Suprapubic skin (tissue), 4 donors: ENCODE results near the gene GPR157. TPM values are rescaled to one million over a fixed set of nuclear protein-coding genes. Genes with fewer than 3 reads are reported as not detected.

Experiments
- DNase-seq, 2 donors: peaks; one replicate each; pipeline ENCODE4 v3.0.0-alpha.2; 2019; ENCODE audit warnings: low spot score in 2 of 2
- H3K27ac ChIP-seq: fragments of 200-600 bp; sonication (generic); one replicate; pipeline ENCODE4 v1.5.1; 2019
- H3K27me3 ChIP-seq: fragments of 200-600 bp; sonication (generic); one replicate; pipeline ENCODE4 v1.5.1; 2019
- H3K36me3 ChIP-seq: fragments of 200-600 bp; sonication (generic); one replicate; pipeline ENCODE4 v1.5.1; 2019
- H3K4me1 ChIP-seq: fragments of 200-600 bp; sonication (generic); one replicate; pipeline ENCODE4 v1.5.1; 2019
- H3K4me3 ChIP-seq: fragments of 200-600 bp; sonication (generic); one replicate; pipeline ENCODE4 v1.5.1; 2019; ENCODE audit warnings: mild to moderate bottlenecking
- H3K9me3 ChIP-seq: fragments of 200-600 bp; sonication (generic); one replicate; pipeline ENCODE4 v1.5.1; 2019
- EP300 ChIP-seq: sonication (generic); formaldehyde crosslinking; IDR thresholded peaks from one replicate; pipeline ENCODE4 v1.6.1; 2017; ENCODE audit warnings: antibody characterized with exemption
- POLR2A ChIP-seq, 2 donors: fragments of 450-650 bp; IDR thresholded peaks; one replicate each; pipeline ENCODE4 v1.6.1; 2017; ENCODE audit warnings: antibody characterized with exemption in 2 of 2, mild to moderate bottlenecking in 2 of 2, moderate library complexity in 2 of 2
- POLR2AphosphoS5 ChIP-seq, 3 donors: sonication (generic); formaldehyde crosslinking; IDR thresholded peaks; one replicate each; pipeline ENCODE4 v1.6.1; 2017; ENCODE audit warnings: antibody characterized with exemption in 3 of 3
- WGBS: methylation state at CpG from one replicate; pipeline ENCODE4 v1.1.5; 2018; 5-methylcytosine and 5-hydroxymethylcytosine counted together
- total RNA-seq, 4 donors: library from RNA; depleted of rRNA; stranded (reverse); fragments of >200 nt; gene quantifications; one replicate each; pipeline ENCODE4 v1.1.0, GENCODE V29; 2016
- TF ChIP-seq, protein P1 (sequence below), 2 donors: fragments of 200-600 bp in 1 of 2; fragments of 450-650 bp in 1 of 2; sonication (generic) in 1 of 2; IDR thresholded peaks; one replicate each; pipeline ENCODE4 v1.5.1; 2016 to 2019; ENCODE audit warnings: antibody characterized with exemption in 2 of 2, mild to moderate bottlenecking in 1 of 2, moderate library complexity in 1 of 2

The GPR157 gene
- total RNA-seq, 4 donors from 2014 or later: 38.9 to 62.8 (median 44.2) TPM

DNA sequence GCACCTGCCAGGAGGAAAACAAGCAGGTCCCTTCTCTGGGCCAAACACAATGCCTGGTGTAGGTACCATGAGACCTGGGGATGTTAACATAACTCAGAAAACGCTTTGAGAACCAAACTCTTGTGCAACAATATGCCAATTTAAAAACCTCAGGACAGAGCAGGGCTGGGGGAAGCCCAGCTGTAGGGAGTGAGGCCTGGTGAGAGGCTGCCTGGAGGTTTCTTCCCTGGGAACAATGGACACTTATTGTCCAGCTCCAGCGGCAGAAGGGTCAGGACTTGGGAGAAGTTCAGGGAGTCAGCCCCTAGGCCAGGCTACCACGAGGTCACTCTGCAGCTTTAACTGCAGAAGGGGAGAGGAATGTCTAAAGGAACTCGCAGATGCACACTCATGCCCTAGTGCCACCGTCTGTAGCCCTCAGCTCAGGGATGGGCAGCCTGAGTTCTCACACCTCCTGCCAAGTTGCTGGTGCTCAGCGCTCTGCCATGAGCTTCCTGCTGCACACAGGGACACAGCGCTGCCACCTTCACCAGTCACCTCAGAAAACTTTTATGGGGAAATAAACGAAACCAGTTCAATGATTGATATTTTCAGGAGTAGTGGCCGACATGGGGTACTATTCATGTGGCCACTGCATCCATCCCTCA, 8.5 kb downstream of the GPR157 start:
- 84% methylated on average over 8 of the region's 9 CpGs for WGBS
- Histone ChIP-seq H3K9me3 (no peaks in the 10 kb centered on the region), H3K27me3 (no peaks in the 10 kb centered on the region), H3K27ac (peak overlapping the region; percentile 45), H3K4me1 (peaks cover 29% of the 10 kb centered on the region), H3K4me3 (no peak overlapping the region), H3K36me3 (peaks cover 8% of the 10 kb centered on the region)
- DNase-seq: no peak
- TF ChIP-seq EP300 (no peak), POLR2A (IDR thresholded peaks at IDR 0.05) (no peak), POLR2AphosphoS5 (IDR thresholded peaks at IDR 0.05) (no peak)
- TF ChIP-seq, protein P1, sequence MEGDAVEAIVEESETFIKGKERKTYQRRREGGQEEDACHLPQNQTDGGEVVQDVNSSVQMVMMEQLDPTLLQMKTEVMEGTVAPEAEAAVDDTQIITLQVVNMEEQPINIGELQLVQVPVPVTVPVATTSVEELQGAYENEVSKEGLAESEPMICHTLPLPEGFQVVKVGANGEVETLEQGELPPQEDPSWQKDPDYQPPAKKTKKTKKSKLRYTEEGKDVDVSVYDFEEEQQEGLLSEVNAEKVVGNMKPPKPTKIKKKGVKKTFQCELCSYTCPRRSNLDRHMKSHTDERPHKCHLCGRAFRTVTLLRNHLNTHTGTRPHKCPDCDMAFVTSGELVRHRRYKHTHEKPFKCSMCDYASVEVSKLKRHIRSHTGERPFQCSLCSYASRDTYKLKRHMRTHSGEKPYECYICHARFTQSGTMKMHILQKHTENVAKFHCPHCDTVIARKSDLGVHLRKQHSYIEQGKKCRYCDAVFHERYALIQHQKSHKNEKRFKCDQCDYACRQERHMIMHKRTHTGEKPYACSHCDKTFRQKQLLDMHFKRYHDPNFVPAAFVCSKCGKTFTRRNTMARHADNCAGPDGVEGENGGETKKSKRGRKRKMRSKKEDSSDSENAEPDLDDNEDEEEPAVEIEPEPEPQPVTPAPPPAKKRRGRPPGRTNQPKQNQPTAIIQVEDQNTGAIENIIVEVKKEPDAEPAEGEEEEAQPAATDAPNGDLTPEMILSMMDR (IDR thresholded peaks at IDR 0.05): no peak

DNA sequence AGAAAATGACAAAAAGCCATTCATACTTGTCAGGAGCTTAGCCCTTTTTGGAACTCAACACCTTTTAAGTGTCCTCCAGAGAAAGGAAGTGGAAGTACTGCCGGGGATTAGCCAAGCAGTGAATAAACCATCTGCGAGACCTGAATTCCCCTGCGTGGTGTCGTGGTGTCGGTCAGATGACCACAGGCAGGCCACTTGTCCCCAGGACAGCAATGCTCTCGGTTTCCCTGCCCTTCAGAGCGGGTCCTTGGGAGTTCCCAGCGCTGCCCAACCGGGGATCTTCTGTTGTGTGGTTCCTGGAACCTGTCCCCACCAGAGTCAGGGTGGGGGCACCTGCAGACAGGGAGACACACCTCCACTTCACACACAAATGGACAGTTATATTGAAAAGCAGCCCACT, 9.2 kb downstream of the GPR157 start:
- WGBS: 69% methylated on average over 7 of the region's 9 CpGs
- Histone ChIP-seq H3K4me3 (no peak overlapping the region), H3K4me1 (peaks cover 29% of the 10 kb centered on the region), H3K9me3 (no peaks in the 10 kb centered on the region), H3K27ac (no peak overlapping the region), H3K27me3 (no peaks in the 10 kb centered on the region), H3K36me3 (peaks cover 8% of the 10 kb centered on the region)
- no peak for TF ChIP-seq POLR2A (IDR thresholded peaks at IDR 0.05)
- no peak for TF ChIP-seq EP300
- TF ChIP-seq, protein P1 (IDR thresholded peaks at IDR 0.05): no peak
- TF ChIP-seq POLR2AphosphoS5 (IDR thresholded peaks at IDR 0.05): no peak
- no peak for DNase-seq

DNA sequence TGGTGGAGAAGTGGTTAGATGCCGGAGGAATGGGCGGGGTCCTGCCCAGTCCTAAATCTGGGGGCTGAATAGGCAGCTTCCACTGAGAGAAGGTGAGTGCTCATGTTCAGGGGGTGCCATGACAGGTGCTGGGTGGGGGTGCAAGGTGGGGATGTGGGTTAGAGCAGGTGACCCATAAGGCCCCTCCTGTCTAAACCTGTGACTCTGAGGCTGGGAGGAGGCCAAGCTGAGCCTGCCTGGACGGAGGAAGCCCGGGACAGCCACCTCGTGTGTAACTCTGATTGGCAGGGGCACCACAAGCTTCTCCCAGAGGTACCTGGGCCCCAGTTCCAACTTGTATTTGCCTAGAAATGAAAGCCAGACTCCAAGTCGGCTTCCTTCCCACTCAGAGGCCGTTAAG, 10.7 kb downstream of the GPR157 start:
- 32% methylated on average over 7 of the region's 7 CpGs for WGBS
- TF ChIP-seq EP300: no peak
- TF ChIP-seq POLR2AphosphoS5 (IDR thresholded peaks at IDR 0.05): no peak
- TF ChIP-seq, protein P1 (IDR thresholded peaks at IDR 0.05): no peak
- TF ChIP-seq POLR2A (IDR thresholded peaks at IDR 0.05): no peak
- Histone ChIP-seq H3K4me1 (peaks cover 32% of the 10 kb centered on the region), H3K36me3 (peaks cover 8% of the 10 kb centered on the region), H3K27me3 (no peaks in the 10 kb centered on the region), H3K27ac (no peak overlapping the region), H3K9me3 (no peaks in the 10 kb centered on the region), H3K4me3 (no peak overlapping the region)
- DNase-seq: no peak

DNA sequence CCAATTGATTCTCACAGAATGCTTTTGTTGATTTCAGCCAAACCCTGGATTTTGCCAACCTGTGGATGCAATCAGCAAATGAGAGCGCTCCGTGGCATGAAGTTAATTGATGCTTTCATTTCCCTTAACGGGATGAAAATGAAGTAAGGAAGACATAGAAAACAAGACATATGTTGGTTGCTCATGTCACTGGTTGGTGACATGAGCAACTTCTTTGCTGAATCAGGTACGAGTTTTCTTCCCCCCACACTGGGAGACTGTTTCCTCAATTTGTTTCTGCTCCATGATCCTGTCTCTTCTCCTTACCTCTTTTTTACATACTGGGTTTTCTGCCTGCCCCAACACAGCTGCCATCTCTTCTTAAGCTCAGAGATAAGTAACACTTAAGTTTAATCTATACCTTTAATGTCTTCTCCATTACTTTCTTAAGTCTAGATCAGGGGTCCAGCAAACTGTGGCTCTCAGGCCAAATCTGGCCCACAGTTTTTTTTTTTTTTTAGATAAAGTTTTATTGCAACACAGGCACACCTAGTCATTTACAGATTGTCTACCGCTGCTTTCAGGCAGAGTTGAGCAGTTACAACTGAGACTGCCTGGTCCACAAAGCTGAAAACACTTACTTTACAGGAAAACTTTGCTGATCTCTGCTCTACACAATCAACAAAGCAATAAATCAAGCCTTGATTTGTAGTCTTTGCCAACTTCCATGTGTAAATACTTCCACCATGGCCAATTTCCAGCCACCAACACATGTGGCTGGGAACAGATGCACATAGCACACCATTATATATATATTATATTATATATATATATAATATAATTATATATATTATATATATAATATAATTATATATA, 13.3 kb downstream of the GPR157 start:
- WGBS: 51% methylated on average over 5 of the region's 5 CpGs
- Histone ChIP-seq H3K9me3 (no peaks in the 10 kb centered on the region), H3K4me1 (peaks cover 23% of the 10 kb centered on the region), H3K27me3 (no peaks in the 10 kb centered on the region), H3K27ac (peak overlapping the region; percentile 57), H3K4me3 (no peak overlapping the region), H3K36me3 (peaks cover 9% of the 10 kb centered on the region)
- no peak for DNase-seq
- TF ChIP-seq EP300 (no peak), POLR2A (IDR thresholded peaks at IDR 0.05) (no peak), POLR2AphosphoS5 (IDR thresholded peaks at IDR 0.05) (no peak)
- TF ChIP-seq, protein P1 (IDR thresholded peaks at IDR 0.05): no peak
